Measurements from ENCODE around the gene NUDCD3.

The NUDCD3 gene

GRCh38 chr7:44477063-44477830, 13.2 kb downstream of the NUDCD3 start:
- DNase-seq = no peak

DNA sequence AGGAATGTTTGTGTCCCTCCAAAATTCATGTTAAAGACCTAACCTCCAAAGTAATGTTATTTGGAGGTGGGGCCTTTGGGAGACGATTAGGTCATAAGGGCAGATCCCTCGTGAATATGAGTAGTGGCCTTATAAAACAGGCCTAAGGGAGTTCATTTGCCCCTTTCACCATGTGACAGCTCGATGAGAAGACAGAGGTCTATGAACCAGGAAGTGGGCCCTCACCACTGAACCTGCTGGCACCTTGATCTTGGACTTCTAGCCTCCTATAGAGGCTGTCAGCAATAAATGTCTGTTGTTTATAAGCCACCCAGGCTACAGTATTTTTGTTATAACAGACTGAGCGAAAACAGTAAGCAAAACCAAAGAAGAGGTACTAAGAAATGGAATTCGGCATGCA, 14.1 kb downstream of the NUDCD3 start:
- DNase-seq = no peak

- no peak for DNase-seq
These were observed 17.2 kb downstream of the NUDCD3 start for GRCh38 chr7:44473295-44473694.

GRCh38 chr7:44472843-44473242, 17.6 kb downstream of the NUDCD3 start:
- DNase-seq = no peak

GRCh38 chr7:44471850-44472249, 18.6 kb downstream of the NUDCD3 start:
- no peak for DNase-seq

- no peak for DNase-seq
These were observed 19.0 kb downstream of the NUDCD3 start for GRCh38 chr7:44471436-44471835.

DNA sequence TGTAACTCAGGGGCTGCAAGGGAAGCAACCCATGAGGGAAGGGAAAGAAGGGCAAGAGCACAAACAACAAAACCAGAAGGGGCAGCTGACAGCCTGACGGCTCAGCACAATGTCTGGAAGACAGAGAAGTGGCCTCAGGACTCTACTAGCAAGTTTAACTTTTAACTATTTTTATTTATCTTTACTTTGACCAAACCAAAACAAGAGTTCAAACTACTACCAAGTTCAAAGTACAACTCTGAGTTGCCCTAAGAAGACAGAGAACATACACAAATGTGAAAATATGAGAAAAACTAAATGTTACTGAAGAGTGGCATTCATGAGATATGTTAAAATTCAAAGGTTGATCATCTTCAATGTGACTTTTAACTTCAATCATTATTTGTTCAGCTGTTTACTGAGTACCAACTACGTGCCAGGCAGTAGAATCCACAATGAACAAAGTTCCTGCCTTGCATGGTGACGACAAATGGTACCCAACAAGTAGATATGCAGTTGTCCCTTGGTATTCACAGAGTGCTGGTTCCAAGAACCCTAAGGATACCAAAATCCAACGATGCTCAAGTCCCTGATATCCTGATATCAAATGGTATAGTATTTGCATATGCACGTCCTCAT, 19.7 kb downstream of the NUDCD3 start:
- no peak for DNase-seq

GRCh38 chr7:44470135-44470479, 20.4 kb downstream of the NUDCD3 start:
- no peak for DNase-seq

DNA sequence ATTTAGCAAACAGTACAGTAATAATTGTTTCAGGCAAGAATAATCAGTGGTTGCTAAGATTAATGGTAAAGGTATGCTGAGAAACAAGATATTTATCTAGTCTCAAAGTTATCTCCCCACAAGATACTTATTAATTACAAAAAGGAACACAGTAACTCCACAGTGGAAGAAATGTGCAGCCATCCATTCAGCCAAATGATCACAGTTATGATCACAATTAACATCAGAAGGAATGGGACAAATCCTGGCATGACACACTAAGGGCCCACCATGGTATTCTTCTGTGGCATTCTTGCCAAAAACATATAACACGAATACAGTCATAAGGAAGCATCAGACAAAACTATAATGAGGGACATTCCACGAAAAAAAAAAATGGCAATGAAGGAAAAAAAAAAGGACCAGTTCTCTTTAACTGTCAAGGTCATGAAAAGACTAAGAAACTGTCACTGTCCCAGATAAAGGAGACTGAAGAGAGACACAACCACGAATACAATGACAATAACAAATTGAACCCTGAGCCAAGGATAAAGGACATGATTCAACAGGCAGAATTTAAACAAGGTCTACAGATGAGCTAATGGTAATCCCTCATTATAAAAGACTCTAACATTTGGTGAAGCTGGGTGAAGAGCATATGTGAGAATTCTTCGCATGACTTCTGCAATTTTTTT, 20.9 kb downstream of the NUDCD3 start:
- DNase-seq = no peak

DNA sequence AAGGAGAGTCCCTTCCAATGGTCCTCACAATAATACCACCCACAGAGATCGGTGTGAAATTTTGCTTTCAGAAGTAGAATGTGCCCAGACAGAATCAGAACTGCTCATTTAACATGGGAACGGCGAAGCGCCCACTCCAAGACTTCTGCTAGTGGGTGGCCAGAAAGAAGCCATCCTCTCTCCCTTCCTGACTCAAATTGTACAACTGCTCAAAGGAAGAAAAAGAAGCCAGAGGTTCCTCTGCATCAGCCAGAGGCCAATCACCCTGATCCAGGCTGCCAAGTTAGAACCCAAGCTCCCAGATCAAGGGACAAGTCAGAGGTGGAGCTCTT, 23.3 kb downstream of the NUDCD3 start:
- no peak for DNase-seq

DNA sequence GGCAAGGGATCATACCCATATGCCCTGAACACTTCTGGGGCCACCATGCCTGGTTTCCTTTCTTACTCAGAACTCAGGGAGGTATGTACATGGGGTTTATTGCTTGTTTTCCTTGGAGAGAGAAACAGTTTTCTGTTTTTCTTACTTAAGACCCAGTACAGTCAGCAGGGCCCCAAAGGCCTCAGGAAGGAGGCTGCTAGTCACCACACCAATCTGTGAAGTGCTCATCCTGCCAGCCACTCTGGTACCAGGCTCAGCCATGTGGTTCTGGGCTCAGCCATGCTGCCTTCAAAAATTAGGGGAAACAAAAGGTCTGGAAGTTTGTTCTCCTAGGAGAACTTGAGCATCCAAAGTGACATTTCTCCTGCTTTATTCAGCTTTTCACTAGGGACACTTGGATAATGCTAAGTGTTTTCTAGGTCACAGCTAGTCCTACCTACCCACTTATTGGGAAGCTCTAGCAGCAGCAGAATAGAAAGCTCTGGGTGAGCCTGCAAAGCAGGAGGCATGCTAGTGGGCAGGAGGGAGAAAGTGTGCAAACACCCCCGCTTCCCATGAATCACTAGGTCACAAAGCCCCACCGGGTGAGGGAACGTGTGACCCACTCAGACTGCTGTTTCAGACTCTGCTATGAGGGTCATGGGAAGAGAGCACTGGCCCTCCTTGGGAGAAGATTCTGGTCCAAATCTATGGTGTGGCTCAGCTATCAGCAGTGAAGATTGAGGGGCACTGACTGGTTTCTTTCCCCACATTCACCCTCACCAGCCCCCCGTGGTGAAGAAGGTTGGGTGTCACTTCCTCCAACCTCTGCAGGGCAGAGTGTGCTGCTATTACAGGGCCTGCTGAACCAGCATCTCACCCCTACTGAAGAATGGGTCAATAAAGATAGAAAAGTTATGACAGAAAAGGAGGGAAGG, 23.9 kb downstream of the NUDCD3 start:
- DNase-seq = no peak

DNA sequence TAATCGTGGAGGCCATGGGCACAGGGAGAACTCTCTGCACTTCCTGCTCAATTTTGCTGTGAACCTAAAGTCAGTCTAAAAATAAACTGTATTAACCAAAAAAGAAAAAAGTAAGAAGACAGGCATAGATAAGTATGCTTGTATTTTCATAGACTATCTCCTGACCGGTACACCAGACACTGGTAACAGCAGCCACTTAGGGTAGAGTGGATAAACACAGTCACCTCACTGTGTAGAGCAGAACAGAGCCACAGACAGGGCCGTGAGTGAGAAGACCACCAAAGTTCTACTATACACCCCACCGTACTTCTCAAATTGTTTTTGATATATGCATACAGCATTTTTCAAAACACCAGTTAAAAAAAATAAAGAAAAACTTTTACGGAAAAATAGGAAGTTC, 25.0 kb downstream of the NUDCD3 start:
- no peak for DNase-seq

- no peak for DNase-seq
These were observed 27.2 kb downstream of the NUDCD3 start for GRCh38 chr7:44463169-44463808.

- no peak for DNase-seq
These were observed 29.1 kb downstream of the NUDCD3 start for GRCh38 chr7:44461387-44461786.

DNA sequence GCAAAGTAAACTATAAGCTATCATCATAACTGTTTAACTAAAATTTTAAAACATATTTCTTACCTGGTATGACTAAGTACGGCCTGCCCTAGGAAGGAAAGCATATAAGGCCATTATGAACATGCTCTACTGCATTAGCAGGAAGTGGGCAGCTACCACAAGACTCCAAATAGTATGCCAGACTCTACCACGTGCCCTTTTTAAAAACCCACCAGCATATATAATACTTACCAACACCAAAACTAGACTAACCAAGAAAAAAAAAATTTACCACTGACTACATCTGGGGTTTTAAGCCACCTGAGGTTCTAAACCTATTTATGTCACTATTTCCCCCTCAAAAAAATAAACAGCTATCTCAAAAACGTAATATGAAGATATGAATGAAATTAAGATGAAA, 30.1 kb downstream of the NUDCD3 start:
- no peak for DNase-seq

DNA sequence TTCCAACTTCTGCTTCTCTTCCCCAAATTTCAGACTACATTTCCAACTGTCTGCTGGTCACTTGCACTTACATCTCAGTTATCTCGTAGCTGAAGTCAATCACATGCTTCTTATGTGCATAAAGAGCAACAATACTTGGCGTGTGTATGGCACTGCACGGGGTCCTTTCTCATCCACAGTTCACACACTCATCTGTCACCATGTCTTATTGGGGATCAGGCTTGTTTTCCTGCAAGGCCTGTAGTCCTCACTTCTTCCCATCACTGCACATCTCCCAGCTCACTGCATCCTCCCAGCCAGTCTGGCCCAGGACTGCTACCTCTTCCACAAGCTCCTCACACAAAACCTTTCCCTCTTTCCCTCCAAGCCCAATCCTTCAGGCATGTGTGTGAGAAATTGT, 35.3 kb downstream of the NUDCD3 start:
- no peak for DNase-seq

DNA sequence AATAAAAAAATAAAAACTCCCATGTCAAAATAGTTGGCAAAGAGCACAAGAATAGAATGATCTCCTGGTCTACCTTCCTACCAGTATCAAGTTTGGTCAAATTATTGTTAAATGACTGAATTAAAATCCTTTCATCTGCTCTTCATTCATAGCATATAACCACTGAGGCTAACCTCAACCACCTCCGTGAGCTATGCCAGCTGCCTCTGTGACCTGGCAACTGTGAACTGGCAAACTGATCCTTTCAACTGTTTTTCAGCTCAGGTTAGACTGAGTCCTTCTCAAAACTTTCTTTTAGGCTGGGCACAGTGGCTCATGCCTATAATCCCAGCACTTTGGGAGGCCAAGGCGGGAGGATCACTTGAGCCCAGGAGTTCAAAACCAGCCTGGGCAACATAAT, 36.1 kb downstream of the NUDCD3 start:
- DNase-seq = no peak

GRCh38 chr7:44451123-44451522, 39.3 kb downstream of the NUDCD3 start:
- no peak for DNase-seq

- no peak for DNase-seq
These were observed 40.9 kb downstream of the NUDCD3 start for GRCh38 chr7:44449584-44449928.

- DNase-seq = no peak
These were observed 41.4 kb downstream of the NUDCD3 start for GRCh38 chr7:44448922-44449583.

DNA sequence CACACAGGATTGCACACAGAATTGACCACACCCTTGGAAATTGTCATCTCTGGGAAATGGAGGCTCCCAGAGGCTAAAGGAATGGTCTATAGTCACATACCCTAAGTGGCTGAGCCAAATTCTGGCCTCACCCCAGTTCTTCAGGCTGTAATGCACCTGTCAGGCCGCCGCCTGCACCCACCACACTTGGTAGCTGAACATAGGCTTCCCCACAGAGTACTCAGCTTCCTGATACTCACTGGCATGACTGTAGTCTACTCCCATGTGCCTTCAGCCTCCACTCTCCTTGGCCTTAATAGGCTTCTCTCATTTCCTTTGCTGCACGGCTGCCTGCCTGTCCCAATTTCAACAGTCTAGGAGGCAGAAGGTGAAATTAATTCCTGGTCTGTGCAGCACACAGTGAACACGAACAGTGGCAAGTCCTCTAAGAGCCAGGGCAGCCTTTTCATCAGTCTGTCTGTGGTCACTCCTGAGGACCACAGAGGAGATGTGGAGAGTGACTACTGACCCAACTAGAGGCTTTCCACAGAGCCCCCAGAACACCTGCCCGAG, 42.5 kb downstream of the NUDCD3 start:
- no peak for DNase-seq
